Liver (tissue), 3 donors: ENCODE results near the gene MYH11.

Experiments
- EGR1 ChIP-seq, 2 donors: IDR thresholded peaks; 2 replicates each; pipeline ENCODE4 v1.6.1; 2016 to 2018; ENCODE audit warnings: antibody characterized with exemption in 2 of 2, low read depth in 2 of 2
- HNF4G ChIP-seq: IDR thresholded peaks from 2 replicates; pipeline ENCODE4 v1.6.1; 2016; ENCODE audit warnings: antibody characterized with exemption
- JUND ChIP-seq, 2 donors: IDR thresholded peaks; 2 replicates each; pipeline ENCODE4 v1.6.1; 2016; ENCODE audit warnings: antibody characterized with exemption in 2 of 2
- SP1 ChIP-seq: IDR thresholded peaks from 2 replicates; pipeline ENCODE4 v1.6.1; 2018; ENCODE audit warnings: antibody characterized with exemption, mild to moderate bottlenecking
- TAF1 ChIP-seq: conservative IDR thresholded peaks from 2 replicates; pipeline ENCODE4 v1.6.1; 2016; ENCODE audit warnings: antibody characterized with exemption, mild to moderate bottlenecking
- TF ChIP-seq, protein P1 (sequence below): IDR thresholded peaks from 2 replicates; pipeline ENCODE4 v1.6.1; 2016; ENCODE audit warnings: antibody characterized with exemption, mild to moderate bottlenecking
- TF ChIP-seq, protein P2 (sequence below): fragments of 150-350 bp; IDR thresholded peaks from 2 replicates; pipeline ENCODE4 v1.5.1; 2017; ENCODE audit warnings: improper control_type of control experiment, low read depth, low read length; ENCODE audit not compliant: missing input control
- donor health status: healthy.
- donor health status: healthy.

DNA sequence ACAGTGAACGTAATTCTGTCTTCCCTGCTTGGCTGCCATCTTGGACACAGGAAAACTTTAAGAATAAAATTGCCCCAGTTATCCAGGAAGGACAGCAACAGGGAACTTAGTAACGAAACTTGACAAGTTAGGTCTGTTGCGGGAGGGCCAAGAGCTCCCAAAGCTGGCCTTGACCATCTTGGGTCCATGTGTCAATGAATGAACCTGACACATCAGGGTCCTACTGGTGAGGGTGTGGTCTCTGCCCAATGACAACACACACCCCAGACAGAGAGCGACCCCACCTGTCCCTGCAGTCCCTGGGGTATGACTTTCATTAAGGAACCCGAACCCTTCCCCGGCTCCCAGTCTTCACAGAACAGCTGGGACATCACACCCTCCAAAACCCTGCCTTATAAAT lies 110.5 kb downstream of the MYH11 start:
- TF ChIP-seq, protein P1, sequence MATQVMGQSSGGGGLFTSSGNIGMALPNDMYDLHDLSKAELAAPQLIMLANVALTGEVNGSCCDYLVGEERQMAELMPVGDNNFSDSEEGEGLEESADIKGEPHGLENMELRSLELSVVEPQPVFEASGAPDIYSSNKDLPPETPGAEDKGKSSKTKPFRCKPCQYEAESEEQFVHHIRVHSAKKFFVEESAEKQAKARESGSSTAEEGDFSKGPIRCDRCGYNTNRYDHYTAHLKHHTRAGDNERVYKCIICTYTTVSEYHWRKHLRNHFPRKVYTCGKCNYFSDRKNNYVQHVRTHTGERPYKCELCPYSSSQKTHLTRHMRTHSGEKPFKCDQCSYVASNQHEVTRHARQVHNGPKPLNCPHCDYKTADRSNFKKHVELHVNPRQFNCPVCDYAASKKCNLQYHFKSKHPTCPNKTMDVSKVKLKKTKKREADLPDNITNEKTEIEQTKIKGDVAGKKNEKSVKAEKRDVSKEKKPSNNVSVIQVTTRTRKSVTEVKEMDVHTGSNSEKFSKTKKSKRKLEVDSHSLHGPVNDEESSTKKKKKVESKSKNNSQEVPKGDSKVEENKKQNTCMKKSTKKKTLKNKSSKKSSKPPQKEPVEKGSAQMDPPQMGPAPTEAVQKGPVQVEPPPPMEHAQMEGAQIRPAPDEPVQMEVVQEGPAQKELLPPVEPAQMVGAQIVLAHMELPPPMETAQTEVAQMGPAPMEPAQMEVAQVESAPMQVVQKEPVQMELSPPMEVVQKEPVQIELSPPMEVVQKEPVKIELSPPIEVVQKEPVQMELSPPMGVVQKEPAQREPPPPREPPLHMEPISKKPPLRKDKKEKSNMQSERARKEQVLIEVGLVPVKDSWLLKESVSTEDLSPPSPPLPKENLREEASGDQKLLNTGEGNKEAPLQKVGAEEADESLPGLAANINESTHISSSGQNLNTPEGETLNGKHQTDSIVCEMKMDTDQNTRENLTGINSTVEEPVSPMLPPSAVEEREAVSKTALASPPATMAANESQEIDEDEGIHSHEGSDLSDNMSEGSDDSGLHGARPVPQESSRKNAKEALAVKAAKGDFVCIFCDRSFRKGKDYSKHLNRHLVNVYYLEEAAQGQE: no peak
- TF ChIP-seq SP1: no peak
- TF ChIP-seq, protein P2, sequence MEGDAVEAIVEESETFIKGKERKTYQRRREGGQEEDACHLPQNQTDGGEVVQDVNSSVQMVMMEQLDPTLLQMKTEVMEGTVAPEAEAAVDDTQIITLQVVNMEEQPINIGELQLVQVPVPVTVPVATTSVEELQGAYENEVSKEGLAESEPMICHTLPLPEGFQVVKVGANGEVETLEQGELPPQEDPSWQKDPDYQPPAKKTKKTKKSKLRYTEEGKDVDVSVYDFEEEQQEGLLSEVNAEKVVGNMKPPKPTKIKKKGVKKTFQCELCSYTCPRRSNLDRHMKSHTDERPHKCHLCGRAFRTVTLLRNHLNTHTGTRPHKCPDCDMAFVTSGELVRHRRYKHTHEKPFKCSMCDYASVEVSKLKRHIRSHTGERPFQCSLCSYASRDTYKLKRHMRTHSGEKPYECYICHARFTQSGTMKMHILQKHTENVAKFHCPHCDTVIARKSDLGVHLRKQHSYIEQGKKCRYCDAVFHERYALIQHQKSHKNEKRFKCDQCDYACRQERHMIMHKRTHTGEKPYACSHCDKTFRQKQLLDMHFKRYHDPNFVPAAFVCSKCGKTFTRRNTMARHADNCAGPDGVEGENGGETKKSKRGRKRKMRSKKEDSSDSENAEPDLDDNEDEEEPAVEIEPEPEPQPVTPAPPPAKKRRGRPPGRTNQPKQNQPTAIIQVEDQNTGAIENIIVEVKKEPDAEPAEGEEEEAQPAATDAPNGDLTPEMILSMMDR: no peak
- TF ChIP-seq HNF4G: no peak
- TF ChIP-seq TAF1: no peak
- no peak for TF ChIP-seq EGR1 (IDR thresholded peaks at IDR 0.05; ENCODE audit: low read depth in 2 of 2)
- TF ChIP-seq JUND (IDR thresholded peaks at IDR 0.05): no peak
